IMR-90 (cell line): ENCODE results near the gene BRAP. TPM values are rescaled to one million over a fixed set of nuclear protein-coding genes. Genes with fewer than 3 reads are reported as not detected.
"Not testable (repeated sequence)": the region's sequence is repeated elsewhere in the genome, so short reads cannot be mapped to it uniquely, and the experiment has no call there.

Experiments
- ATAC-seq: fragments of 200-7000 bp; cut with Tn5 transposase; 2 replicates; pipeline ENCODE4 v1.9.1; 2020; ENCODE audit warnings: low read depth, mild to moderate bottlenecking, moderate library complexity
- BruUV-seq: library from RNA; stranded (reverse); fragments of 400-500 nt; replicated peaks from 2 replicates; lab custom pipeline; 2021; lab: Mats Ljungman, UMichigan
- CTCF ChIA-PET: fragments of 300-600 bp; formaldehyde crosslinking; extraction: SDS; loops from one replicate; lab custom pipeline; 2021; ENCODE audit warnings: antibody characterized with exemption; lab: Yijun Ruan, JAX
- POLR2A ChIA-PET: fragments of 300-600 bp; sonication (Branson Sonifier 250); formaldehyde crosslinking; loops from one replicate; lab custom pipeline; 2022; ENCODE audit warnings: antibody characterized with exemption; ENCODE audit not compliant: unreplicated experiment; lab: Charles Lee
- DNase-seq: peaks from one replicate; pipeline ENCODE4 v3.0.0; 2013
- H2AFZ ChIP-seq: replicated peaks from 2 replicates; pipeline ENCODE3; 2013; ENCODE audit warnings: low read length, mild to moderate bottlenecking; ENCODE audit not compliant: poor library complexity
- H2AK5ac ChIP-seq: 2 replicates; pipeline ENCODE4 v1.6.1; 2013; ENCODE audit warnings: low read depth, low read length, inconsistent platforms
- H2AK9ac ChIP-seq: replicated peaks from 2 replicates; pipeline ENCODE3; 2013; ENCODE audit warnings: mild to moderate bottlenecking, low read depth, low read length, moderate library complexity; ENCODE audit not compliant: poor library complexity
- H2BK120ac ChIP-seq: 2 replicates; pipeline ENCODE4 v1.6.1; 2013; ENCODE audit warnings: low read depth, low read length, inconsistent platforms
- H2BK15ac ChIP-seq: 3 replicates; pipeline ENCODE4 v1.6.1; 2013; ENCODE audit warnings: low read depth, low read length, inconsistent platforms
- H2BK20ac ChIP-seq: 2 replicates; pipeline ENCODE4 v1.6.1; 2013; ENCODE audit warnings: low read depth, mild to moderate bottlenecking, inconsistent platforms, low read length, moderate library complexity
- H2BK5ac ChIP-seq: 2 replicates; pipeline ENCODE4 v1.6.1; 2013; ENCODE audit warnings: mild to moderate bottlenecking, low read depth, low read length, inconsistent platforms; ENCODE audit not compliant: poor library complexity, severe bottlenecking
- H3K14ac ChIP-seq: replicated peaks from 2 replicates; pipeline ENCODE4 v1.6.1; 2013; ENCODE audit warnings: low read depth, low read length, inconsistent platforms
- H3K18ac ChIP-seq: 2 replicates; pipeline ENCODE4 v1.6.1; 2013; ENCODE audit warnings: low read depth, low read length, control low read depth
- H3K23ac ChIP-seq: 2 replicates; pipeline ENCODE4 v1.6.1; 2013; ENCODE audit warnings: low read depth, low read length, inconsistent platforms
- H3K27ac ChIP-seq: 2 replicates; pipeline ENCODE4 v1.5.1; 2013; ENCODE audit warnings: mild to moderate bottlenecking, control low read depth, low read length; ENCODE audit not compliant: insufficient read depth
- H3K27me3 ChIP-seq: 2 replicates; pipeline ENCODE4 v1.6.1; 2013; ENCODE audit warnings: low read length; ENCODE audit not compliant: control insufficient read depth, insufficient read depth
- H3K36me3 ChIP-seq: 2 replicates; pipeline ENCODE4 v1.6.1; 2013; ENCODE audit warnings: low read length, mixed read lengths; ENCODE audit not compliant: control insufficient read depth, insufficient read depth
- H3K4ac ChIP-seq: 2 replicates; pipeline ENCODE4 v1.6.1; 2013; ENCODE audit warnings: low read depth, low read length, inconsistent platforms
- H3K4me1 ChIP-seq: 2 replicates; pipeline ENCODE4 v1.6.1; 2013; ENCODE audit warnings: low read length, mixed read lengths; ENCODE audit not compliant: control insufficient read depth, insufficient read depth
- H3K4me2 ChIP-seq: 2 replicates; pipeline ENCODE4 v1.6.1; 2013; ENCODE audit warnings: low read depth, mild to moderate bottlenecking, control low read depth, low read length, moderate library complexity
- H3K4me3 ChIP-seq: 2 replicates; pipeline ENCODE4 v1.5.1; 2013; ENCODE audit warnings: low read depth, mild to moderate bottlenecking, control low read depth, low read length, moderate library complexity; ENCODE audit not compliant: insufficient read depth
- H3K56ac ChIP-seq: 2 replicates; pipeline ENCODE4 v1.6.1; 2013; ENCODE audit warnings: low read length, inconsistent platforms; ENCODE audit not compliant: insufficient read depth; ENCODE audit errors: extremely low read depth
- H3K79me1 ChIP-seq, 2 experiments: 2 replicates each; pipeline ENCODE4 v1.6.1; 2013; ENCODE audit warnings: low read length in 2 of 2, inconsistent platforms in 1 of 2, low read depth in 1 of 2
- H3K9ac ChIP-seq: 2 replicates; pipeline ENCODE4 v1.6.1; 2013; ENCODE audit warnings: low read depth, low read length, control low read depth
- H3K9me1 ChIP-seq: 2 replicates; pipeline ENCODE4 v1.6.1; 2013; ENCODE audit warnings: low read length, inconsistent platforms; ENCODE audit not compliant: insufficient read depth
- H3K9me3 ChIP-seq: 2 replicates; pipeline ENCODE4 v1.6.1; 2013; ENCODE audit warnings: low read length; ENCODE audit not compliant: control insufficient read depth, insufficient read depth
- H4K20me1 ChIP-seq: 2 replicates; pipeline ENCODE4 v1.6.1; 2013; ENCODE audit warnings: low read length, inconsistent platforms; ENCODE audit not compliant: insufficient read depth
- H4K5ac ChIP-seq: 2 replicates; pipeline ENCODE4 v1.6.1; 2013; ENCODE audit warnings: mild to moderate bottlenecking, low read depth, low read length, control low read depth
- H4K8ac ChIP-seq, 2 experiments: 2 replicates each; pipeline ENCODE4 v1.6.1; 2013; ENCODE audit warnings: low read depth in 2 of 2, low read length in 2 of 2, control low read depth in 1 of 2, inconsistent platforms in 1 of 2
- H4K91ac ChIP-seq: 2 replicates; pipeline ENCODE4 v1.6.1; 2013; ENCODE audit warnings: low read depth, low read length, inconsistent platforms; ENCODE audit not compliant: insufficient read depth
- WGBS, 2 experiments: methylation state at CpG; one replicate each; pipeline versions ENCODE4 v1.1.5 to v1.1.7; 2013; ENCODE audit warnings: missing lambda C conversion rate in 2 of 2; ENCODE audit not compliant: insufficient read length in 1 of 2; ENCODE audit errors: extremely low coverage in 2 of 2; 5-methylcytosine and 5-hydroxymethylcytosine counted together
- dilution Hi-C: fragments of 300-500 bp; cut with HindIII; formaldehyde crosslinking; loops from one replicate; pipeline ENCODE4 v1.14.3; 2018; ENCODE audit warnings: low sequenced_read_pairs; ENCODE audit not compliant: unreplicated experiment
- in situ Hi-C: fragments of 300-500 bp; cut with MboI; formaldehyde crosslinking; loops from 3 replicates; pipeline ENCODE4 v1.14.3; 2019; ENCODE audit warnings: low sequenced_read_pairs, inconsistent platforms, mixed read lengths
- intact Hi-C: fragments of 100-400 bp; cut with micrococcal nuclease; formaldehyde crosslinking; loops from 2 replicates; pipeline ENCODE4 v1.10.0; 2022
- polyA plus RNA-seq, 3 experiments: library from polyadenylated mRNA; depleted of rRNA; stranded (reverse); fragments of >200 nt; gene quantifications; 2 replicates each; pipeline ENCODE4 v1.2.3, GENCODE V29; 2012; ENCODE audit warnings: low replicate concordance in 1 of 3
- total RNA-seq: library from RNA; depleted of rRNA; stranded (reverse); fragments of >200 nt; gene quantifications from 2 replicates; pipeline ENCODE4 v1.2.3, GENCODE V29; 2012

The BRAP gene
- total and polyA plus RNA-seq, 2 of the 4 experiments (the other 2 are of a cell fraction): 10.3 to 17.2 TPM

DNA sequence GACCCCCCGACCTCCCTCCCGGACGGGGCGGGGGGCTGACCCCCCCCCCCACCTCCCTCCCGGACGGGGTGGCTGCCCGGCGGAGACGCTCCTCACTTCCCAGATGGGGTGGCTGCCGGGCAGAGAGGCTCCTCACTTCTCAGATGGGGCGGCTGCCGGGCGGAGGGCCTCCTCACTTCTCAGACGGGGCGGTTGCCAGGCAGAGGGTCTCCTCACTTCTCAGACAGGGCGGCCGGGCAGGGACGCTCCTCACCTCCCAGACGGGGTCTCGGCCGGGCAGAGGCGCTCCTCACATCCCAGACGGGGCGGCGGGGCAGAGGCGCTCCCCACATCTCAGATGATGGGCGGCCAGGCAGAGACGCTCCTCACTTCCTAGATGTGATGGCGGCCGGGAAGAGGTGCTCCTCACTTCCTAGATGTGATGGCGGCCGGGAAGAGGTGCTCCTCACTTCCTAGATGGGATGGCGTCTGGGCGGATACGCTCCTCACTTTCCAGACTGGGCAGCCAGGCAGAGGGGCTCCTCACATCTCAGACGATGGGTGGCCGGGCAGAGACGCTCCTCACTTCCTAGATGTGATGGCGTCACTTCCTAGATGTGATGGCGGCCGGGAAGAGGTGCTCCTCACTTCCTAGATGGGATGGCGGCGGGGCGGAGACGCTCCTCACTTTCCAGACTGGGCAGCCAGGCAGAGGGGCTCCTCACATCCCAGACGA lies 38.0 kb upstream of the BRAP start:
- H2AK9ac ChIP-seq, H3K9ac ChIP-seq, H3K9me3 ChIP-seq, H3K4ac ChIP-seq, H3K14ac ChIP-seq, H4K91ac ChIP-seq, H2BK120ac ChIP-seq, H4K5ac ChIP-seq, H4K20me1 ChIP-seq, H4K8ac ChIP-seq, DNase-seq, H2AK5ac ChIP-seq, in situ Hi-C loops, ATAC-seq, H3K4me2 ChIP-seq, BruUV-seq, H3K4me3 ChIP-seq, H2BK5ac ChIP-seq, H3K79me1 ChIP-seq, H2BK20ac ChIP-seq, POLR2A ChIA-PET, H3K18ac ChIP-seq, H3K27me3 ChIP-seq, CTCF ChIA-PET, H3K56ac ChIP-seq, H3K4me1 ChIP-seq, H2BK15ac ChIP-seq, H3K9me1 ChIP-seq, H3K27ac ChIP-seq, dilution Hi-C loops, H2AFZ ChIP-seq, intact Hi-C loops, H3K23ac ChIP-seq: not testable (repeated sequence)
- 92% methylated on average over 8 of the region's 46 CpGs; no CpG with 5 or more reads in 1 of the 2 experiments for WGBS, 2 experiments
- peaks cover 15% of the 10 kb centered on the region for H3K36me3 ChIP-seq
